SK-N-SH (cell line): ENCODE measurements around the gene ADIPOR2. TPM values are rescaled to one million over a fixed set of nuclear protein-coding genes. Genes with fewer than 3 reads are reported as not detected.
A peak's percentile ranks its signal among the peaks of the same experiment; 100 is the strongest.

Experiments
- CTCF ChIA-PET: fragments of 300-600, 350-600 bp; formaldehyde crosslinking; extraction: SDS; loops from one replicate; lab custom pipeline; 2021; lab: Yijun Ruan, JAX
- POLR2A ChIA-PET: fragments of 350-600 bp; sonication (Branson Sonifier 250); formaldehyde crosslinking; extraction: SDS; loops from one replicate; lab custom pipeline; 2020; ENCODE audit warnings: antibody characterized with exemption, inconsistent platforms; lab: Yijun Ruan, JAX
- DNase-seq: peaks from one replicate; pipeline ENCODE4 v3.0.0; 2012
- H2AFZ ChIP-seq: fragments of 200-600 bp; sonication (generic); 2 replicates; pipeline ENCODE4 v1.8.1; 2016; ENCODE audit warnings: antibody characterized with exemption, mild to moderate bottlenecking, low read depth
- H3F3A ChIP-seq: fragments of 200-600 bp; sonication (generic); replicated peaks from 2 replicates; pipeline ENCODE3; 2016; ENCODE audit warnings: antibody characterized with exemption, mild to moderate bottlenecking; ENCODE audit not compliant: insufficient read depth
- H3K27ac ChIP-seq, 2 experiments: fragments of 200-500 bp in 1 of 2; fragments of 200-600 bp in 1 of 2; sonication (Bioruptor generic) in 1 of 2; sonication (generic), shearing (Covaris generic) in 1 of 2; 2 replicates each; pipeline versions ENCODE4 v1.5.1 to v1.6.1; 2014 to 2016; ENCODE audit warnings: low read depth in 2 of 2, inconsistent platforms in 1 of 2, low read length in 1 of 2, mild to moderate bottlenecking in 1 of 2, mixed read lengths in 1 of 2
- H3K27me3 ChIP-seq: fragments of 200-600 bp; sonication (generic), shearing (Covaris generic); 2 replicates; pipeline ENCODE4 v1.6.1; 2016; ENCODE audit warnings: mixed run types; ENCODE audit not compliant: insufficient read depth
- H3K36me3 ChIP-seq, 2 experiments: fragments of 200-500 bp in 1 of 2; fragments of 200-600 bp in 1 of 2; sonication (Bioruptor generic) in 1 of 2; sonication (generic) in 1 of 2; replicated peaks in 1 of 2; 2 replicates each; pipeline versions ENCODE3 to v1.5.1; 2014 to 2016; ENCODE audit warnings: low read length in 1 of 2, mild to moderate bottlenecking in 1 of 2; ENCODE audit not compliant: insufficient read depth in 2 of 2, control insufficient read depth in 1 of 2
- H3K4me1 ChIP-seq, 2 experiments: fragments of 200-500 bp in 1 of 2; fragments of 200-600 bp in 1 of 2; sonication (Bioruptor generic) in 1 of 2; sonication (generic), shearing (Covaris generic) in 1 of 2; 2 replicates each; pipeline versions ENCODE4 v1.5.1 to v1.6.1; 2014 to 2016; ENCODE audit warnings: low read depth in 1 of 2, low read length in 1 of 2, mixed run types in 1 of 2; ENCODE audit not compliant: insufficient read depth in 2 of 2, control insufficient read depth in 1 of 2
- H3K4me2 ChIP-seq: fragments of 200-600 bp; sonication (generic), shearing (Covaris generic); 2 replicates; pipeline ENCODE4 v1.6.1; 2017; ENCODE audit warnings: mixed run types
- H3K4me3 ChIP-seq, 2 experiments: fragments of 200-500 bp in 1 of 2; fragments of 200-600 bp in 1 of 2; sonication (Bioruptor generic) in 1 of 2; sonication (generic), shearing (Covaris generic) in 1 of 2; 2 replicates each; pipeline versions ENCODE4 v1.5.1 to v1.8.1; 2014 to 2016; ENCODE audit warnings: low read depth in 2 of 2, inconsistent platforms in 1 of 2, low read length in 1 of 2, mild to moderate bottlenecking in 1 of 2, mixed read lengths in 1 of 2, moderate library complexity in 1 of 2
- H3K79me2 ChIP-seq: fragments of 200-600 bp; sonication (generic); 2 replicates; pipeline ENCODE4 v1.8.1; 2017; ENCODE audit warnings: mild to moderate bottlenecking; ENCODE audit not compliant: insufficient read depth
- H3K9ac ChIP-seq: fragments of 200-600 bp; sonication (generic); 2 replicates; pipeline ENCODE4 v1.6.1; 2017; ENCODE audit warnings: mixed run types
- H3K9me2 ChIP-seq: fragments of 200-600 bp; sonication (generic); 2 replicates; pipeline ENCODE4 v1.6.1; 2017; ENCODE audit warnings: mixed run types
- H3K9me3 ChIP-seq: fragments of 200-600 bp; sonication (generic); 2 replicates; pipeline ENCODE4 v1.6.1; 2017; ENCODE audit warnings: mixed run types, mild to moderate bottlenecking, moderate library complexity
- H4K20me1 ChIP-seq: fragments of 200-600 bp; sonication (generic); 2 replicates; pipeline ENCODE4 v1.6.1; 2017; ENCODE audit warnings: mild to moderate bottlenecking, mixed run types; ENCODE audit not compliant: insufficient read depth
- CHD2 ChIP-seq: fragments of 150-350 bp; IDR thresholded peaks from 2 replicates; pipeline ENCODE4 v1.6.1; 2018; ENCODE audit warnings: low read length; ENCODE audit not compliant: partially characterized antibody
- EZH2phosphoT487 ChIP-seq: fragments of 200-600 bp; sonication (generic); IDR thresholded peaks from 2 replicates; pipeline ENCODE4 v1.6.1; 2017; ENCODE audit warnings: low read depth, mixed run types, mild to moderate bottlenecking, antibody characterized with exemption, moderate library complexity, borderline replicate concordance
- FOSL2 ChIP-seq: IDR thresholded peaks from 2 replicates; pipeline ENCODE4 v1.4.0; 2012; ENCODE audit warnings: low read depth, mild to moderate bottlenecking, moderate library complexity, borderline replicate concordance
- FOXJ3 ChIP-seq: sonication (generic); formaldehyde crosslinking; IDR thresholded peaks from 2 replicates; pipeline ENCODE4 v1.5.1; 2020; ENCODE audit warnings: mild to moderate bottlenecking, missing genetic modification reagents
- GABPA ChIP-seq: IDR thresholded peaks from 2 replicates; pipeline ENCODE4 v1.4.0; 2012; ENCODE audit warnings: low read depth, mild to moderate bottlenecking
- GATA2 ChIP-seq: sonication (generic); formaldehyde crosslinking; IDR thresholded peaks from 2 replicates; pipeline ENCODE4 v1.5.0; 2020; ENCODE audit warnings: mild to moderate bottlenecking, missing genetic modification reagents
- MXI1 ChIP-seq: IDR thresholded peaks from 2 replicates; pipeline ENCODE4 v1.6.1; 2012; ENCODE audit warnings: mild to moderate bottlenecking, low read depth, low read length, improper control_type of control experiment
- NFIC ChIP-seq: IDR thresholded peaks from 2 replicates; pipeline ENCODE4 v1.4.0; 2012; ENCODE audit warnings: borderline replicate concordance
- PBX3 ChIP-seq: IDR thresholded peaks from 2 replicates; pipeline ENCODE4; 2012
- RAD21 ChIP-seq: IDR thresholded peaks from 2 replicates; pipeline ENCODE4 v1.6.1; 2012; ENCODE audit warnings: mild to moderate bottlenecking, low read length
- RFX5 ChIP-seq: IDR thresholded peaks from 2 replicates; pipeline ENCODE4 v1.6.1; 2012; ENCODE audit warnings: mild to moderate bottlenecking, improper control_type of control experiment, low read length
- SIN3A ChIP-seq: IDR thresholded peaks from 2 replicates; pipeline ENCODE4 v1.6.1; 2012; ENCODE audit warnings: low read depth, mild to moderate bottlenecking, low read length, moderate library complexity, borderline replicate concordance
- USF2 ChIP-seq: fragments of 150-350 bp; IDR thresholded peaks from 2 replicates; pipeline ENCODE4 v1.6.1; 2017; ENCODE audit warnings: antibody characterized with exemption, low read length, low read depth, borderline replicate concordance
- YY1 ChIP-seq: IDR thresholded peaks from 2 replicates; pipeline ENCODE4 v1.4.0; 2012; ENCODE audit warnings: low read depth, mild to moderate bottlenecking
- ZBTB33 ChIP-seq: IDR thresholded peaks from 2 replicates; pipeline ENCODE4 v1.4.0; 2012; ENCODE audit warnings: low read depth, borderline replicate concordance
- WGBS: methylation state at CpG from one replicate; pipeline ENCODE4 v1.1.6; 2017; ENCODE audit warnings: low lambda C conversion rate; 5-methylcytosine and 5-hydroxymethylcytosine counted together
- polyA plus RNA-seq, 3 experiments: library from polyadenylated mRNA; depleted of rRNA; stranded (reverse); fragments of >200 nt; gene quantifications; 2 replicates each; pipeline ENCODE4 v1.2.3, GENCODE V29; 2012

The ADIPOR2 gene
- polyA plus RNA-seq, 1 of the 3 experiments (the other 2 are of a cell fraction) = 17.1 TPM

- H3K27me3 ChIP-seq = no peaks in the 10 kb centered on the region
- peaks cover 97% of the 10 kb centered on the region for H3K79me2 ChIP-seq
- ChIA-PET CTCF (interaction anchor here (1.1 to 3.4 kb wide), 2 partner anchors 8 to 87 kb away, joined by 3 to 12 read pairs; no protein-coding TSS in a partner anchor), POLR2A (no interaction called here)
- H3K9me2 ChIP-seq = no peaks in the 10 kb centered on the region
- H2AFZ ChIP-seq = no peak overlapping the region
- H3K36me3 ChIP-seq = peaks cover 0 to 16% of the 10 kb centered on the region in 2 experiments
- H3F3A ChIP-seq = no peaks in the 10 kb centered on the region
- H3K4me2 ChIP-seq = no peak overlapping the region
- no peak for DNase-seq
- no peaks in the 10 kb centered on the region for H3K9me3 ChIP-seq
- peaks cover 0 to 7% of the 10 kb centered on the region in 2 experiments; a peak in 2 of 4 replicates for H3K4me1 ChIP-seq
- TF ChIP-seq FOSL2 = no peak
- no peak for TF ChIP-seq SIN3A
- no peak for TF ChIP-seq YY1
- TF ChIP-seq FOXJ3 (CRISPR knock-in tag) = no peak
- no peak for TF ChIP-seq ZBTB33
- TF ChIP-seq NFIC = no peak
- no peak for TF ChIP-seq RAD21
- no peak for TF ChIP-seq PBX3
- no peak for TF ChIP-seq CHD2
- no peak for TF ChIP-seq GABPA
- 66% methylated on average over 3 of the region's 3 CpGs for WGBS
- H3K27ac ChIP-seq = peak overlapping the region in 1 of 2 experiments; percentile 31; a peak in 1 of 4 replicates
- H3K4me3 ChIP-seq = no peak overlapping the region
- no peak overlapping the region for H3K9ac ChIP-seq
- no peaks in the 10 kb centered on the region for H4K20me1 ChIP-seq
Measured at GRCh38 chr12:1703771-1704722, 13.2 kb downstream of the ADIPOR2 start.

- H3K9ac ChIP-seq = no peak overlapping the region
- no peaks in the 10 kb centered on the region for H3K9me3 ChIP-seq
- no peak overlapping the region for H3K4me2 ChIP-seq
- no peaks in the 10 kb centered on the region for H3K27me3 ChIP-seq
- no peaks in the 10 kb centered on the region for H4K20me1 ChIP-seq
- no peak overlapping the region for H2AFZ ChIP-seq
- TF ChIP-seq EZH2phosphoT487 (no peak), CHD2 (no peak), USF2 (no peak), MXI1 (no peak), FOXJ3 (CRISPR knock-in tag) (no peak), PBX3 (no peak), GABPA (no peak), FOSL2 (no peak), RFX5 (no peak), GATA2 (CRISPR knock-in tag) (no peak)
- TF ChIP-seq, all 33 proteins: peak for 0
- Histone ChIP-seq H3K4me1 (peaks cover 0 to 7% of the 10 kb centered on the region in 2 experiments; a peak in 2 of 4 replicates), H3F3A (no peaks in the 10 kb centered on the region), H3K4me3 (no peak overlapping the region), H3K9me2 (no peaks in the 10 kb centered on the region), H3K79me2 (peaks cover 94% of the 10 kb centered on the region), H3K36me3 (peaks cover 0 to 7% of the 10 kb centered on the region in 2 experiments), H3K27ac (no peak overlapping the region)
- no peak for DNase-seq
- ChIA-PET CTCF (no interaction called here), POLR2A (interaction anchor here (0.9 kb wide), 1 partner anchor 10 kb away, joined by 3 read pairs; no protein-coding TSS in a partner anchor)
- 92% methylated on average over 3 of the region's 3 CpGs for WGBS
Measured at GRCh38 chr12:1705774-1706631, 15.1 kb downstream of the ADIPOR2 start.
